GM12878 (cell line): ENCODE data around the gene PRX. TPM values are rescaled to one million over a fixed set of nuclear protein-coding genes. Genes with fewer than 3 reads are reported as not detected.
A peak's percentile ranks its signal among the peaks of the same experiment; 100 is the strongest.

ENCODE experiments used
- BCL3 ChIP-seq: IDR thresholded peaks from 2 replicates; pipeline ENCODE4 v1.6.1; 2011; ENCODE audit warnings: borderline replicate concordance, low read depth, mild to moderate bottlenecking, moderate library complexity, low read length; ENCODE audit not compliant: insufficient read depth, poor library complexity, severe bottlenecking
- BHLHE40 ChIP-seq, 2 experiments: fragments of 450-650 bp in 1 of 2; IDR thresholded peaks; 2 replicates each; pipeline ENCODE4 v1.6.1; 2011 to 2017; ENCODE audit warnings: low read depth in 2 of 2, borderline replicate concordance in 1 of 2, improper control_type of control experiment in 1 of 2, low read length in 1 of 2, mild to moderate bottlenecking in 1 of 2
- EGR1 ChIP-seq, 2 experiments: IDR thresholded peaks; 1 replicate in 1 of 2; 2 replicates in 1 of 2; pipeline ENCODE4 v1.6.1; 2011 to 2012; ENCODE audit warnings: low read depth in 2 of 2, low read length in 2 of 2, borderline replicate concordance in 1 of 2, mild to moderate bottlenecking in 1 of 2, moderate library complexity in 1 of 2
- HDAC2 ChIP-seq: fragments of 200-600 bp; sonication (generic); IDR thresholded peaks from 2 replicates; pipeline ENCODE4 v1.6.1; 2017
- HDAC6 ChIP-seq: fragments of 200-600 bp; sonication (generic); IDR thresholded peaks from one replicate; pipeline ENCODE4 v1.8.0; 2017; ENCODE audit warnings: antibody characterized with exemption; ENCODE audit not compliant: unreplicated experiment
- IKZF2 ChIP-seq, 2 experiments: fragments of 450-650 bp; IDR thresholded peaks; 2 replicates each; pipeline ENCODE4 v1.6.1; 2017; ENCODE audit warnings: mild to moderate bottlenecking in 2 of 2, moderate library complexity in 2 of 2
- KDM1A ChIP-seq: fragments of 200-600 bp; sonication (generic); IDR thresholded peaks from 2 replicates; pipeline ENCODE4 v1.6.1; 2016; ENCODE audit warnings: borderline replicate concordance
- NFXL1 ChIP-seq: fragments of 450-650 bp; IDR thresholded peaks from 2 replicates; pipeline ENCODE4 v1.6.1; 2017; ENCODE audit warnings: antibody characterized with exemption, mild to moderate bottlenecking, borderline replicate concordance
- RAD21 ChIP-seq: IDR thresholded peaks from 2 replicates; pipeline ENCODE4 v1.6.1; 2011; ENCODE audit warnings: mild to moderate bottlenecking, low read depth, low read length, moderate library complexity; ENCODE audit not compliant: insufficient read depth
- SMC3 ChIP-seq: IDR thresholded peaks from 2 replicates; pipeline ENCODE4 v1.6.1; 2011; ENCODE audit warnings: low read length, improper control_type of control experiment, borderline replicate concordance
- SPI1 ChIP-seq: IDR thresholded peaks from 2 replicates; pipeline ENCODE4 v1.6.1; 2011; ENCODE audit warnings: low read depth, mild to moderate bottlenecking, low read length, moderate library complexity, borderline replicate concordance; ENCODE audit not compliant: insufficient read depth
- TARDBP ChIP-seq: IDR thresholded peaks from 2 replicates; pipeline ENCODE4 v1.6.1; 2016; ENCODE audit warnings: borderline replicate concordance
- YY1 ChIP-seq: IDR thresholded peaks from 2 replicates; pipeline ENCODE4 v1.6.1; 2011; ENCODE audit warnings: low read depth, mild to moderate bottlenecking, low read length
- ZBTB4 ChIP-seq: fragments of 450-650 bp; formaldehyde crosslinking; IDR thresholded peaks from 2 replicates; pipeline ENCODE4 v1.4.0; 2022; ENCODE audit warnings: mild to moderate bottlenecking, moderate library complexity
- ZNF592 ChIP-seq: fragments of 450-650 bp; IDR thresholded peaks from 2 replicates; pipeline ENCODE4 v1.6.1; 2017; ENCODE audit warnings: mild to moderate bottlenecking, moderate library complexity
- polyA plus RNA-seq, 11 experiments: library from polyadenylated mRNA; depleted of rRNA in 4 of 11; unstranded in 6 of 11; stranded (reverse) in 5 of 11; fragments of >200 nt; fragmentation: Nextera tagmentation in 4 of 11; fragmentation: Illumina TruSeq in 1 of 11; extraction: Ambion mirVana in 4 of 11; extraction: Trizol in 1 of 11; gene quantifications; 1 replicate in 1 of 11; 2 replicates in 10 of 11; pipeline versions ENCODE4 v1.2.1 to v1.2.3, GENCODE V29; 2011 to 2016; ENCODE audit warnings: inconsistent platforms in 2 of 11, missing spikeins in 2 of 11, low read depth in 1 of 11
- total RNA-seq, 4 experiments: library from RNA; depleted of rRNA in 3 of 4; stranded (reverse); fragments of >200 nt in 3 of 4; fragmentation: Illumina TruSeq in 1 of 4; extraction: Trizol in 1 of 4; gene quantifications; 2 replicates each; pipeline versions ENCODE4 v1.2.1 to v1.2.3, GENCODE V29; 2013 to 2021
- TF ChIP-seq, protein P1 (sequence below): IDR thresholded peaks from 2 replicates; pipeline ENCODE4 v1.6.1; 2011; ENCODE audit warnings: low read depth, low read length, improper control_type of control experiment, borderline replicate concordance
- TF ChIP-seq, protein P2 (sequence below): fragments of 450-650 bp; IDR thresholded peaks from 2 replicates; pipeline ENCODE4 v1.6.1; 2016; ENCODE audit warnings: mild to moderate bottlenecking

The PRX gene
- total and polyA plus RNA-seq, 10 of the 15 experiments (the other 5 are each of a cell fraction or from before 2014, with no cell fraction given): 0.02 to 1.4 (median 0.54) TPM; not detected in 1

DNA sequence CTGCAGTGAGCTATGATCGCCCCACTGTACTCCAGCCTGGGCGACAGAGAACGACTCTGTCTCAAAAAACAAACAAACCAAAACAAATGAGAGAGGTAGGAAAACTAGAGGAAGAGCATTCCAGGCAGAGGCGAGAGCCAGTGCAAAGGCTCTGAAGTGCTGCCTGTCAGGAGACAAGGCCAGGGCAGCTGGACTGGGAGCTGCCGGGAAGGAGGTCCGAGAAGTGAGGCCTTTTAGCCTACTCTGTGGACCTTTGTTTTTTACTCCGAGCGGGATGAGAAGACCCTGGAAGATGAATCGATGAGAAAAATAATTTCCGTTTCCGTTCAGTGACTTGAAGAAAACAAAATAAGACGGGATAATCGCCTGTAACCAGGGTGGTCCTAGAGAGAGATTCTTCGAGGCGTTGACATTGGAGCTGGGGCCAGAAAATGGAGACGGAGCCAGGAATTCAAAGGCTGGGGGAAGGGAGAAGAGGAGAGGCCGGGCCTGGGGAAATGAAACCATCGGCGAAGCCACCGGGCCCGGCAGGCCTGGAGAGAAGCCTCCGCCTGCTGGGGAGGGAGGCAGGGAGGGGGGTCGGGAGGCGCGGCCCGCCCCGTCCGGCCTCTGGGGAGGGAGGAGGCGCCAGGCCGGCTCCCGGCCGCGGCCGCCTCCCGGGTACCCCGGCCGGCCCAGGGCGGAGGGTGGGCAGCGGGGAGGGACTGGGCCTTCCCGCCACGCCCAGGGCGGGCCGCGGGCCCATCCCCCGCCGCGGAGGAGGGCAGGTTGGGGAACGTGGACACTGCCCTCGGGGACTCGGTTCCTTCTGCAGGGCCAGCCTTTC lies 20.4 kb upstream of the PRX start (continued):
- peak; percentile 78; the same call in 1 of the 2 replicates for TF ChIP-seq YY1
- TF ChIP-seq BCL3: peak; percentile 40
- no peak for TF ChIP-seq NFXL1
- no peak for TF ChIP-seq HDAC2
- TF ChIP-seq HDAC6: no peak
- TF ChIP-seq, protein P1, sequence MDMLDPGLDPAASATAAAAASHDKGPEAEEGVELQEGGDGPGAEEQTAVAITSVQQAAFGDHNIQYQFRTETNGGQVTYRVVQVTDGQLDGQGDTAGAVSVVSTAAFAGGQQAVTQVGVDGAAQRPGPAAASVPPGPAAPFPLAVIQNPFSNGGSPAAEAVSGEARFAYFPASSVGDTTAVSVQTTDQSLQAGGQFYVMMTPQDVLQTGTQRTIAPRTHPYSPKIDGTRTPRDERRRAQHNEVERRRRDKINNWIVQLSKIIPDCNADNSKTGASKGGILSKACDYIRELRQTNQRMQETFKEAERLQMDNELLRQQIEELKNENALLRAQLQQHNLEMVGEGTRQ: no peak
- TF ChIP-seq RAD21: no peak
- TF ChIP-seq ZNF592: no peak
- TF ChIP-seq BHLHE40 (IDR thresholded peaks at IDR 0.05; ENCODE audit: borderline replicate concordance in 1 of 2, low read depth in 2 of 2, low read length in 1 of 2): peak in 1 of 2 experiments; percentile 54; a peak in 3 of 4 replicates
- peak; percentile 72; the same call in 1 of the 2 replicates for TF ChIP-seq SPI1
- no peak for TF ChIP-seq ZBTB4 (CRISPR knock-in tag)
- TF ChIP-seq KDM1A: no peak
- TF ChIP-seq, protein P2, sequence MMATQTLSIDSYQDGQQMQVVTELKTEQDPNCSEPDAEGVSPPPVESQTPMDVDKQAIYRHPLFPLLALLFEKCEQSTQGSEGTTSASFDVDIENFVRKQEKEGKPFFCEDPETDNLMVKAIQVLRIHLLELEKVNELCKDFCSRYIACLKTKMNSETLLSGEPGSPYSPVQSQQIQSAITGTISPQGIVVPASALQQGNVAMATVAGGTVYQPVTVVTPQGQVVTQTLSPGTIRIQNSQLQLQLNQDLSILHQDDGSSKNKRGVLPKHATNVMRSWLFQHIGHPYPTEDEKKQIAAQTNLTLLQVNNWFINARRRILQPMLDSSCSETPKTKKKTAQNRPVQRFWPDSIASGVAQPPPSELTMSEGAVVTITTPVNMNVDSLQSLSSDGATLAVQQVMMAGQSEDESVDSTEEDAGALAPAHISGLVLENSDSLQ: no peak
- no peak for TF ChIP-seq SMC3
- peak; percentile 75 to 76 for TF ChIP-seq IKZF2 (IDR thresholded peaks at IDR 0.05)
- no peak for TF ChIP-seq TARDBP
- peak in 1 of 2 experiments; percentile 26; a peak in 1 of 3 replicates for TF ChIP-seq EGR1 (IDR thresholded peaks at IDR 0.05; ENCODE audit: borderline replicate concordance in 1 of 2, low read depth in 2 of 2, low read length in 2 of 2)
